Heart left ventricle (tissue), 13 donors: ENCODE results near the gene MYCBP2.

Experiments used
- POLR2A ChIP-seq, 2 donors: fragments of 450-650 bp; IDR thresholded peaks; one replicate each; pipeline ENCODE4 v1.6.1; 2017; ENCODE audit warnings: antibody characterized with exemption in 2 of 2, mild to moderate bottlenecking in 2 of 2, moderate library complexity in 2 of 2
- TF ChIP-seq, protein P1 (sequence below), 12 donors: fragments of 200-600 bp; sonication (generic) in 4 of 12; IDR thresholded peaks; one replicate each; pipeline versions ENCODE4 v1.5.0 to v1.8.0; 2018 to 2022; ENCODE audit warnings: antibody characterized with exemption in 12 of 12, mild to moderate bottlenecking in 5 of 12
- donor health status: ischemic (EF 13 %, LVEDD 7.1; RV severe dilation, severe dysfunction).
- donor health status: DM: no; HTN: yes; CAD: no.
- donor health status: DM: no; HTN: no; CAD: no.
- donor health status: ischemic (EF 25% LVEDD 6.9; RV normal size, moderate dysfunction).
- donor health status: ischemic (EF 25% LVEDD 5.7; RV mildly dilated, moderate dysfunction).
- donor health status: ischemic (EF 35%, LVEDD 5.7; RV mildly dilated, moderate dysfunction).
- donor health status: nonischemic (EF 11% LVEDD 7.7; RV severe dilation, severe dysfunction).
- donor health status: DM: yes; HTN: yes; CAD: no.
- donor health status: PGD.
- donor health status: ischemic (EF 29% LVEDD 5.4; RV normal size, mild dysfunction).
- donor health status: nonischemic (EF 23%, LVEDD 6.1; RV moderate dilation, normal function).

DNA sequence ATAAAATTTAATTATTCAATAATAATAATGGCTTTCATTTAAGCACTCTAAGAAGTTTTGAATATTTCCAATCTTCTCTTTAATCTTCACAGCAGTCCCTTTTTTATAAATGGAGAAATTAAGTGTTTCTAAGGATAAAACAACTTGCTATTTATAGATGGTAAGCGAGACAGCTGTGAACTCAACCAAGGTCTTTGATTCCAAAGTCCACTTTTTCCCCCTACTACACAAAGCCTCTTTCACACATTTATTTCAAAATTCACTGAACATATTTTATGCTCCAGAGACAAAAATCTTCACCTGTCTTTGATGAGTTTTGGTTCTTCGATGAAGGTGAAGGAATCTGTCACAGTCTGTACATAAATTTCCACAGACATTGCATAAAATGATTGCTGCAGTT lies 265.5 kb downstream of the MYCBP2 start:
- TF ChIP-seq, protein P1, sequence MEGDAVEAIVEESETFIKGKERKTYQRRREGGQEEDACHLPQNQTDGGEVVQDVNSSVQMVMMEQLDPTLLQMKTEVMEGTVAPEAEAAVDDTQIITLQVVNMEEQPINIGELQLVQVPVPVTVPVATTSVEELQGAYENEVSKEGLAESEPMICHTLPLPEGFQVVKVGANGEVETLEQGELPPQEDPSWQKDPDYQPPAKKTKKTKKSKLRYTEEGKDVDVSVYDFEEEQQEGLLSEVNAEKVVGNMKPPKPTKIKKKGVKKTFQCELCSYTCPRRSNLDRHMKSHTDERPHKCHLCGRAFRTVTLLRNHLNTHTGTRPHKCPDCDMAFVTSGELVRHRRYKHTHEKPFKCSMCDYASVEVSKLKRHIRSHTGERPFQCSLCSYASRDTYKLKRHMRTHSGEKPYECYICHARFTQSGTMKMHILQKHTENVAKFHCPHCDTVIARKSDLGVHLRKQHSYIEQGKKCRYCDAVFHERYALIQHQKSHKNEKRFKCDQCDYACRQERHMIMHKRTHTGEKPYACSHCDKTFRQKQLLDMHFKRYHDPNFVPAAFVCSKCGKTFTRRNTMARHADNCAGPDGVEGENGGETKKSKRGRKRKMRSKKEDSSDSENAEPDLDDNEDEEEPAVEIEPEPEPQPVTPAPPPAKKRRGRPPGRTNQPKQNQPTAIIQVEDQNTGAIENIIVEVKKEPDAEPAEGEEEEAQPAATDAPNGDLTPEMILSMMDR (IDR thresholded peaks at IDR 0.05): no peak
- TF ChIP-seq POLR2A (IDR thresholded peaks at IDR 0.05): no peak
